A549 treated with Hydrocortisone at 1 μM for 4 hours (cell line): ENCODE results near the gene SDR42E1. TPM values are rescaled to one million over a fixed set of nuclear protein-coding genes. Genes with fewer than 3 reads are reported as not detected.

Experiments used
- total RNA-seq: library from RNA; stranded (reverse); fragments of 200-300 nt; extraction: Qiagen RNA extraction; gene quantifications from 5 replicates; pipeline ENCODE4 v1.2.3, GENCODE V29; 2022

SDR42E1 gene, protein sequence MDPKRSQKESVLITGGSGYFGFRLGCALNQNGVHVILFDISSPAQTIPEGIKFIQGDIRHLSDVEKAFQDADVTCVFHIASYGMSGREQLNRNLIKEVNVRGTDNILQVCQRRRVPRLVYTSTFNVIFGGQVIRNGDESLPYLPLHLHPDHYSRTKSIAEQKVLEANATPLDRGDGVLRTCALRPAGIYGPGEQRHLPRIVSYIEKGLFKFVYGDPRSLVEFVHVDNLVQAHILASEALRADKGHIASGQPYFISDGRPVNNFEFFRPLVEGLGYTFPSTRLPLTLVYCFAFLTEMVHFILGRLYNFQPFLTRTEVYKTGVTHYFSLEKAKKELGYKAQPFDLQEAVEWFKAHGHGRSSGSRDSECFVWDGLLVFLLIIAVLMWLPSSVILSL
- total RNA-seq = 0.95 to 1.7 TPM (median 1.6 TPM) in 5 replicates

DNA sequence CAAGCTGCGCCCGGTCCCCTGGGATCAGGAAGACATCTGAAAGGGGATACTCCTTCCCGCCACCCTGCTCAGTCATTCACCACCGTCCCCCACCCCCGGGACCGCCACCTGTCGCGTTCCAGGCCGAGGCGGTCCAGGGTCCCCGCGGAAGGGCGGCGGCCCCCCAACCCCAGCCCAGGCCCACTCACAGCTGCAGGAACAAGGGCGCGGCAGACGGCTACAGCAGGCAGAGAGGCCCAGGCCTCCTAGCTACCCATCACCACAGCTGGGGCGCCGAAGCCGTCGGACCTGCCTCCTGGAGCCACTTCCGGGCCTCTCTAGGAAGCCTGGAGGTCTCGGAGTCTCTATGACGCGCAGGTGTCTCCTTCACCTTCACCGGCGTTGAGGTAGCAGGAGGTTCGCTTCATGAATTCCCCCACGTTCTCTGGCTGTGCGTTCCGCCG lies at the start of gene SDR42E1:
TSS of gene SDR42E1 (minus strand) at position 272 of the 443 bp plus-strand sequence. CDS start 10,612 bp downstream, outside the sequence.

DNA sequence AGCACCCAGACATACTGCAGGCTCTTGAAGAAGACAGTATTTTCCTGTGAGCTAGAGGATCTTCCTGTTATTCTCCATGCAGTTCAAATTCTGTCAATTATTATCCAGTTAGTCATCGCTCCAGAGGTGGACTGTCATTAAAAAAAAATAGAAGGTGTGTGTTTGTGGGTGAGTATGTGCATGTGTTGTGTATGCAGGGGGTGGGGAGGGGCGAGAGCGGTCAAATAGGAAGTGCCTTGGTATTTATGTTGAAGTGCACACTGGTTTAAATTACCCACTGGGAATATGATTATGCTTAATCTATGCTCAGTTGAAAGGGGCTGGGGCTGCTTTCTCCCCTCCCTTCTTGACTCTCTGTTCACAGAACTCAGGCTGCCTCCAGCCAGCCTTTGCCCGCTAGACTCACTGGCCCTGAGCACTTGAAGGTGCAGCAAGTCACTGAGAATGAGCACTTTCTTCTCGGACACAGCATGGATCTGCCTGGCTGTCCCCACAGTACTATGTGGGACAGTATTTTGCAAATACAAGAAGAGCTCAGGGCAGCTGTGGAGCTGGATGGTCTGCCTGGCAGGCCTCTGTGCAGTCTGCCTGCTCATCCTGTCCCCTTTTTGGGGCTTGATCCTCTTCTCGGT lies 23.8 kb upstream of the SDR42E1 start, which contains the start of gene HSD17B2:
TSS of gene HSD17B2 (plus strand) at position 273 of the 632 bp plus-strand sequence. CDS start at position 445, 172 bp downstream.

Other genes starting within 250 kb of the SDR42E1 start
- gene PLCG2, start 232.2 kb downstream of the SDR42E1 start, total RNA-seq = 2.9 to 4.0 TPM (median 3.8 TPM) in 5 replicates
- gene HSD17B2, start 23.8 kb upstream of the SDR42E1 start, total RNA-seq = not detected in 5 replicates
- gene MPHOSPH6, start 158.8 kb upstream of the SDR42E1 start, total RNA-seq = 27.3 to 41.8 TPM (median 29.0 TPM) in 5 replicates